K562 (cell line): ENCODE data around the gene CSMD2. TPM values are rescaled to one million over a fixed set of nuclear protein-coding genes. Genes with fewer than 3 reads are reported as not detected.

Experiments used
- CHD7 ChIP-seq: fragments of 200-600 bp; sonication (generic); IDR thresholded peaks from one replicate; pipeline ENCODE4 v1.6.1; 2012; ENCODE audit warnings: mild to moderate bottlenecking, low read depth, low read length, inconsistent platforms
- DPF2 ChIP-seq: fragments of 450-650 bp; IDR thresholded peaks from 2 replicates; pipeline ENCODE4 v1.6.1; 2016
- FOXP1 ChIP-seq: sonication (generic); formaldehyde crosslinking; IDR thresholded peaks from 2 replicates; pipeline ENCODE4 v1.8.0; 2022; ENCODE audit warnings: mild to moderate bottlenecking, missing genetic modification reagents
- LEF1 ChIP-seq: fragments of 450-650 bp; IDR thresholded peaks from 2 replicates; pipeline ENCODE4 v1.6.1; 2016; ENCODE audit warnings: mild to moderate bottlenecking
- MCM7 ChIP-seq, 2 experiments: fragments of 450-650 bp; IDR thresholded peaks; 2 replicates each; pipeline ENCODE4 v1.6.1; 2016 to 2018
- polyA plus RNA-seq, 8 experiments: library from polyadenylated mRNA; depleted of rRNA in 4 of 8; stranded (reverse) in 5 of 8; unstranded in 3 of 8; fragments of >200 nt; fragmentation: Nextera tagmentation in 2 of 8; fragmentation: Illumina TruSeq in 1 of 8; extraction: Ambion mirVana in 2 of 8; extraction: Trizol in 1 of 8; gene quantifications; 2 replicates each; pipeline versions ENCODE4 v1.2.1 to v1.2.3, GENCODE V29; 2011 to 2014; ENCODE audit warnings: inconsistent platforms in 1 of 8, missing spikeins in 1 of 8
- total RNA-seq, 7 experiments: library from RNA; depleted of rRNA in 6 of 7; stranded (reverse); fragments of >200 nt in 6 of 7; fragmentation: Illumina TruSeq in 2 of 7; extraction: Trizol in 2 of 7; gene quantifications; 2 replicates each; pipeline versions ENCODE4 v1.2.1 to v1.2.3, GENCODE V29; 2011 to 2021; ENCODE audit warnings: low replicate concordance in 1 of 7
- TF ChIP-seq, protein P1 (sequence below): fragments of 450-650 bp; IDR thresholded peaks from one replicate; pipeline ENCODE4 v1.6.1; 2018; ENCODE audit warnings: mild to moderate bottlenecking, moderate library complexity; ENCODE audit not compliant: partially characterized antibody

CSMD2 gene
- total and polyA plus RNA-seq, 9 of the 15 experiments (the other 6 are each of a cell fraction or from before 2014, with no cell fraction given): not detected

GRCh38 chr1:34199927-34200326 lies 34.9 kb upstream of the CSMD2 start (continued):
- TF ChIP-seq CHD7: no peak
- no peak for TF ChIP-seq LEF1
- no peak for TF ChIP-seq MCM7 (IDR thresholded peaks at IDR 0.05)
- TF ChIP-seq FOXP1 (CRISPR knock-in tag): no peak
- TF ChIP-seq, protein P1, sequence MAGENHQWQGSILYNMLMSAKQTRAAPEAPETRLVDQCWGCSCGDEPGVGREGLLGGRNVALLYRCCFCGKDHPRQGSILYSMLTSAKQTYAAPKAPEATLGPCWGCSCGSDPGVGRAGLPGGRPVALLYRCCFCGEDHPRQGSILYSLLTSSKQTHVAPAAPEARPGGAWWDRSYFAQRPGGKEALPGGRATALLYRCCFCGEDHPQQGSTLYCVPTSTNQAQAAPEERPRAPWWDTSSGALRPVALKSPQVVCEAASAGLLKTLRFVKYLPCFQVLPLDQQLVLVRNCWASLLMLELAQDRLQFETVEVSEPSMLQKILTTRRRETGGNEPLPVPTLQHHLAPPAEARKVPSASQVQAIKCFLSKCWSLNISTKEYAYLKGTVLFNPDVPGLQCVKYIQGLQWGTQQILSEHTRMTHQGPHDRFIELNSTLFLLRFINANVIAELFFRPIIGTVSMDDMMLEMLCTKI: no peak
- TF ChIP-seq DPF2: no peak
